ENCODE data around the gene ATP6V1F.
"Not testable (repeated sequence)": the region's sequence is repeated elsewhere in the genome, so short reads cannot be mapped to it uniquely, and the experiment has no call there.

Gene ATP6V1F

DNA sequence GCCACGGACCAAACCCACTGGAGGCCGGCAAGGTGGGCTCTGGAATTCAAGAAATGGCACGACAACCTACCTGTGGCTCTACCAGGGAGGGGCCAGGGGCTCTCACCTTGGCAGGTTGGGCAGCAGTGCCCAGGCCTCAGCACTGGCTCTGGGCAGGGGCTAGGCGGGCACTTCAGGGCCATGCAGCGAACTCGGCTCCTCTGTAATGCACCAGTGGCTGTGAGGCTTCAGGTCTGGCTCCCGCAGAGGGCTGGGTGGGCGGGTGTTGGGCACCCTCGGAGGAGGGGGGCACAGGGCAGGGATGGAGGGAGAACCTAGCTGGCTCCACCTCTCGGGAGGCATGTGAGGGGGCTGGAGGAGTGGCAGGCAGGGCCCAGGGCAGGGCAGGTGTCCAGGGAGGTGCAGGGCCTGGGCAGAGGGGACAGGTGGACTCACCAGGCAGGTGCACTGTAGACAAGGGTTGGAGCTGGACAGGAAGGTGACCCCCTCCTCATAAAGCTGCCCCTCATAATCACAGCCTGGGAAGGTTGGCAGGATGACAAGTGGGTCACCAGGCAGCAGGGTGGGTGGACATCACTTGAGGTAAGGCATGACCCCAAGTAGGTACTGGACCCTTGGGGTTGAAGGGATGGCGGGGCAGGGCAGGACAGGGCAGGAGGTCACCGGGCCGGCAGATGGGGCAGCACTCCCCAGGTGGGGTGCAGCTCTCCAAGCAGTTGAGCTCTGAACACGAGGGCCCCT is 41.1 kb downstream of the ATP6V1F start:
- DNase-seq = no peak

DNA sequence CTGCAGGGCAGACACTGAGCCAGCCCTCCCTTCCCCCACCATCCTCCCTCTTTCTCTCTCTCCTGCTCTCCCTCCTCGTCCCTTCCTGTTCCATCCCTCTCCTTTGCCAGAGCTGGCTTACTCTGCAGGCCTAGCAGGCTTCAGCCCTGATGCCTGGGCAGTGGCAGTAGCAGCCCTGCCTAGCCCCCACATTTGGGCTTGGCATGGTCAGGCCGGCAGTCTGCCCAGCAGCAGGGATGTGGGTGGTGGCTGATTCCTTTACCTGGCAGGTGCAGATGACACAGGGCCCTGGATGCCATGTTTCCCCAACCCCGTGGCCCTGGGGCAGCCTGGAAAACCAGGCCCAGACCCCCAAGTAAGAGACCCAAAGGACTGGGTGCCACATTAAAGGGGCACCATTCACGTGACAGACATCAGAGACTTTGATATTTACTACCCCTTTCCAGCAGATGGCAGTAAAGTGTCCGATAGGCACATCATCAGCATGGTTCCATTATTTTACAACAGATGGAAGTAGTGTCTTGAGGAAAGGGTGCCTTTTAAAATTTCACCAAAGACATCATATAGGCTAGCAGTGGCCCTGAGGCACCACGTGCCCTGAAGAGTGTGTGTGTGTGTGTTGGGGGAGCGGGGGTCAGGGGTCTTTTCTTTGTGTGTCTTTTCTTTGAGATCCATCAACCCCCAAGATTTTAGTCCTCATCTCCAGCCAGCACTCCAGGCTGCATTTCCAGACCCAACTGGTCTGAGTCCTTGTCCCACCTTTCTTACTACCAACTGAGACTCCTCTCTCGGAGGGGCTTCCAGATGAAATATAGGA is 41.9 kb downstream of the ATP6V1F start:
- DNase-seq = peak; percentile 78

DNA sequence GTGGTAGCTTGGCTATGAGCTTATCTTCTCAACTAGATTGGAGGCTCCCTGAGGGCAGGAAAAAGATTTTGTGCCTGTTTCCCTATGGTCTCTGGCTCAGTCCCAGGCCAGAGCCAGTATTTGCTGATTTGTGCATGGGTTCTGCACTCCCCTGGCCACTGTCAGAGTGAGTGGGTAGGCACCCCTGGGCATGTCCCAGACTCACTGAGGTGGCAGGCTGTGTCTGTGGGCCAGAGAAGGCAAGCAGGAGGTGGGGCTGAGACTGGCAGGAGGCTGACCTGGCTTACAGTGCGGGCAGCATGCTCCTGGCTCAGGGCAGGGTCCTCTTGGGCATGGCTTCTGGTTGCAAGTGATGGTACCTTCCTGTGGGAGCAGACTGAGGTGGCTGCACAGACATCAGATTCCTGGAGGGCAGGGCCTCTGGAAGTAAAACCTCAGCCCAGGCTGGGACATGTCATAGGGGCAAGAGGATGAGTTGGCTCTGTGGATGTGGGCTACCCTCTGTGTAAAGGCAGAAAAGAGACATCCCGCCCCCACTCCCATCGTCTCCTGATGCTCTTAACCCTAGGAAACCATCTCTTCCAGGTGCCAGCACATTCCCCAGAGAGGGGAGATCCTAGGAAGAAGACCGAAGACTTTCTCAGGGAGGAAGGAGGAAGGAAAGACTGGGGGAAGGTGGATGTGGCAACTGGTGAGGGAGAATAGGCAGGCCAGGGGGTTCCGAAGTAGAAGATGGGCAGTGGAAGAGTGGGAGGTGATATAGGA is 43.5 kb downstream of the ATP6V1F start:
- no peak for DNase-seq

DNA sequence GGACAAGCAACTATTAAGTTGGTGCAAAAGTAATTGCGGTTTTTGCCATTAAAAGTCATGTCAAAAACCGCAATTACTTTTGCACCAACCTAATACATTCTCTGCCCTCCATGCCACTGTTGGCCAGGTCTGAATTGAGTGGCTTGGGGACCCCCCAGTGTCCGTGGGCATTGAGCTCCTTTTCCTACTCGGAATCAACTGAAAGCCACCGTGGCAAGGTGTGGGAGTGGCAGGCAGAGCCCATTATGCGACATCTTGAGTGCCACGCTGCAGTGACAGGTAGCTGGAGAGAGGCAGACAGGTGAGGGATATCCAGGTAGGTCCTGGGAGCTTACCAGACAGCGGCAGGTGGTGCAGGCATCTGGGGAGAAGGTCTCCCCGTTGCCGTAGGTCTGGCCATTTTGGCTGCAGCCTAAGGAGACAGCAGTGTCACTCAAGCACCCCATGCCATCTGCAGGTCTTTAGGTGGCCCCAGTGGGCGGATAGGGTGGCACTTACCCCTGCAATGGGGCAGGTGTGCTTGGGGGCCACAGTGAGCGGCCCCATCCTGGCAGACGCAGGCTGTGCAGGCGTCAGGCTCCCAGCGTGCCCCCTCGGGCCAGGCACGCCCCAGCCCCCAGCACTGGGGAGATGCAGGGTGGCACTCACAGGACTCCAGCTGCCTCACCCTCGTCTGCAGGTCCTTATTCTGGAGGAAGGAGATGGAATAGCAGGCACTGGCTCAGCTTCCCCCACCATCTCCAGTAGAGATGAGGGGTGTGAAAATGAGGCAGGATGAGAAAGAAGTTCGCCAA is 44.3 kb downstream of the ATP6V1F start:
- no peak for DNase-seq

DNA sequence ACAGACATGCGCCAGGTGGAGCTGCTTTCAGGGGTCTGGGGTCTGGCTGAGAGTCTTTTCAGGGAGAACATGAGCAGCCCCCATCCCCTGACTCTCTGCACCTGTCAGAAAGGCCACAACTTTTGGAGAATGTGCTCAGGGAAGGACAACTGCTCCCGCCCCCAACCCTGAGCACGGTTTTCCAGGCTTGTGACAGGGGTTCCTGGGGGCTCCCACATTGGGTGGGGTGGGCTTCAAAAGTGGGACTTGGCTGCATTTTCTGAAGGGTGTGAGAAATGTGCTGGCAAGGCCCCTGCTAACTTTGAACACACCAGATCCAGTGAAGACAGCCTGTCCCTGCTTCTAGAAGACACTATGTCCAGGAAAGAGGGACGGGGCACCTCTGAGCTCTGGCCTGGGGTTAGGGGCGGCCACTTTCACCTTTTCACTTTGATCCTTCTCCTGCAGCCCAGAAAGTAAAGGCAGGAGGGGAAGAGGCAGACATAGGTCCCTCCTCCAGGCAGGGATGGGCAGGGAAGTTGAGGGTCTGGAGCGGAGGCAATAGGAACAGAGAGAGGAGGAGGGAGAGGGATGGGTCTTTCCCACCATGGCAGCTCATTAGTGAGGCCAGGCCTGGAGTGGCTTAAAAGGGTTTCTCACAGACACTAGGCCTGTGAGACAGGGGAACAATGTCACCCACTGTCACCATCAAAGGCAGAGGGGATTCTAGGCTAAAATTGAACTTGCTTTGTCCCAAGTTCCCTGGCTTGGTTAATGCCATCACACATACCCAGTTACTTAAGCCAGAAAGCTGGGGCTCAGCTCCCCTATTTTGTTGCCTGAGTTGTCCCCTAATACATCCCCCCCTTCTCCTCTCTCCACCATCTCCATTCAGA is 46.3 kb downstream of the ATP6V1F start:
- peak; percentile 28 for DNase-seq

DNA sequence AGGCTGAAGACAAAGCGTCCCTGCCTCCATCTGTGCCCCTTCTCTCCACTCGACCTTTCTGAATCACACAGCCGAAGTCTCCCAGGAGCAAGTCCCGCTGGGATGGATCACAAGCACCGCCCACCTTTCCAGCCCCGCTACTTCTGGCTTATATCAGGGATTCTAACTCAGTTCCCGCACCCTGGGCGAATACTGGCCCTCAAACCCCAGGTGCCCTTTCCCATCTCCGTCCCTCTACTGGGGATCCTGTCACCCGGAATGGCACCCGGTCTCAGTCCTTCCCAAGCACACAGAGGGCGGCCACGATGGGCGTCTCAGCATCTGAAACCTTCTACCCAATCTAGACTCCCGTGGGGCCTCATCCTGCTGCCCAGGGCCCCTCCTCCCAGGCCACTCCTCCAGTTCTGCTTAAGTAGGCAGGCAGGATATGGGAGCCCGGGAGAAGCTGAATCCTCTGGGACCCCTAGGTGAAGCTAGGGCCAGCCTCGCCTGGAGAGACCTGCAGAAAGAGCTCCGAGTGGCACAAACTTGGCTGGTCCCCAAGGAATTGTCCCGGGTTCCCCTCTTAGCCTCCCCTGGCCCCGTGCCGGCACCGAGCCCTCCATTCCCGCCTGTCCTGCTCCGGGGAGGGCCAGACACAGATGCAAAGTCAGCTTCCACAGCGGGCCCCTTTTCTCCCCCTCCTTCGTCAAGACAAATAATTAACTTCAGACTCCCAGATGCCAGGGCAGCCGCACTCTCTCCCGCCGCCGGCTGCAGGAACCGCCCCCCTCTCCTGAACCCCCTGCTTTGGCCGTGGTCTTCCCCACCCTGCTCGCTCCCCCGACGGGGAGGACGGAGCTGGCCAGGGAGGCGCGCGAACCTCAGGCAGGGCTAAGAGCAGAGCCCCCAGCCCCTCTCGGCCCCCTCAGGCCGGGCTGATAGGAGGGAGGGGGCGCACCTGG is 47.2 kb downstream of the ATP6V1F start:
- DNase-seq = peak; percentile 94

DNA sequence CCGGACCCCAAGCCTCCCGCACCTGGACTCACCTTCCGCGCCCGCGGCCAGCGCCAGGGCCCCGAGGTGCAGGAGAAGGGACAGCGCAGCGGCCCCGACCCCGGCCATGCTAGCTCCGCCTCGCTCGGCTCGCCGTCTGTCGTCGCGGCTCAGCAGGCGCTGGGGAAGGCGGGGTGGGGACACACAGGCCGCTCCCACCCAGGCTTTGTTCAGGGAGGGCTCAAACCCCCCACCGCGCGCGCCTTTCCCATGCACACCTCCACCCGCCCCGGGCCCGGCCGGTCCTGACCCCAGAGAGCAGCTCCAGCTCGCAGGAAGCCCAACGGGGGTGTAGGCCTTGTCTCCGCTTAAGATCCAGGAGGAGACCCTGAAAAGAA is 47.9 kb downstream of the ATP6V1F start, which contains the start of gene KCP:
KCP (minus strand) TSS at position 141 of the 377 bp plus-strand sequence; CDS start at position 108, 33 bp downstream.
- DNase-seq = peak; percentile 88

DNA sequence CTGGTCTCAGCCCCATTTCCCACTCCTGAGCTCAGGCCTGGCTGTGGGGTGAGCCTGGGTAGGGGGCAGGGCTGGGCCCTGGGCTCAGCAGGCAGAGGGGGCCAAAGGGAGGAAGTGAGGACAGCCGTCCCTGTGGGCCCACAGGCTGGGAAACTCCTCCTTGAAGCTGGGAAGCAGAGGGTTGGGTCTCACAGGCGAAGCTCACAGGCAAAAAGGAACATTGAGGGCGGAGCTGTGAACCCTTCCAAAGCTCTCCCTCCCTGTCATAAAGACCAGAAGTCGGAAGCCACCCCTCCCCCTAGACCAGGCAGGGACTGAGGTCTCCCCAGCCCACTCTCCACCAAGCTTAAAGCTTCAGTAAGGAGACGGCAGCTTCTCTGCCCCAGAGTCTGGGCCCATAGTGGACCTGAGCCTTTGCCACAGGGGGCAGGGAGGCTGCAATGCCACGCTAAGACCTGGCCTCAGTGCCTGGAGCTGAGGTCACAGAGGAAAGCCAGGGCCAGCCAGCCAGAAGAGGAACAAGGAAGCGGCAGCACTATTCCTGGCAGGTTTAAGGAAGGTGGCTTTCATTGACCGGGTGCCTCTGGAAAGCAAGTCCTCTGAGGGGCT is 48.9 kb downstream of the ATP6V1F start:
- peak; percentile 91 for DNase-seq

DNA sequence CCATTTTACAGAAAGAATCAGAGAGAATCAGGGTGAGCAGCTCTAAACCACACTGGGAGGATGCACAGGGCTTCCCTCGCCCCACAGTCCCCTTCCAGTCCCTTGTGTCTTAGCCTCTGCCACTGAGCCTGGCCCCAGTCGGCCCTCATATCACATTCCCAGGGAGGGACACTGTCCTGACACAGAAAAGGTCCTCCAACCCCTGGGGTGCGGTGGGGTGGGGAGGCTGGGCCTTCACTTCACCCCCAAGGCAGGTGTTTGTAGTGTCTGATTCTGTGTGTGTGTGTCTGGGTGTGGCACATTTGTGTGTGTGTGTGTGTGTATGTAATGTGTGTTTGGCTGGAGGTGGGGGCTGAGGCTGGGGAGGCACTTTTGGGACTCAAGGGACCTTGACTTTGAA is 49.6 kb downstream of the ATP6V1F start:
- DNase-seq = no peak

DNA sequence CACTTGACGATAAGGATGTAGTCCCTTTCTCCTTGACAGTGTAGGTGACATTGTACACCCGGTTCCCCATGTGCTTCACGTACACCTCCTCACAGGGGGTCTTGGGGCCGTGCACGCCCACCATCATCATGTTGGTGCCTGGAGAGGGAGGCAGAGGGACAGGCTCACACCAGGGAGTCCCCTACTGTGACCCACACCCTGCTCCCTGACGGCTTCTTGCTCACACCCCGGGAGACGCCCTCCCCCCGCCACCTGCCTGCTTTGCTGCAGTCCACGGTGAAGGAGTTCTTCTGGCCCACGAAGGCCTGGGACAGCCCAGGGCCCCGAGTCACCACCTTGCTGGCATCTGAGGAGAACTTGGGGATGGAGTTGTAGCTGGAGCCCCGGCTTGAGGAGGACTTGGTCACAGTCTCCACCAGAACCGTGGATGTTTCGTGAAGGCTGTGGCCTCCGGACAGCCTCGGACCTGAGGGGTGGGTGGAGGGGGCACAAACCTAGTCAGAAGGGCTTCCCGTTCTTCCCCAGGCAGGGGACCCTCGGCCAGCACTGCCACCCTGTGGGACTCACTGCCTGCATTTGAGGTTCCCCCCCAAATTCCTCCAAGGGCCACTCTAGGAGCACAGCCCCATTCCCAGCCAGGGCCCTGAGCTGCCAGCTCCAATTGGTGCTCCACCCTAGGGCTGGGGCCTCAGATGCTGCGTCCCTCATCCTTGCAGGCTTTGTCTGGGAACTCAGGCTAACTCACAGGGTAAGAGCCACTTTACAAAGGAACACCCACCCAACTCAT is 50.2 kb downstream of the ATP6V1F start:
- not testable (repeated sequence) for DNase-seq

DNA sequence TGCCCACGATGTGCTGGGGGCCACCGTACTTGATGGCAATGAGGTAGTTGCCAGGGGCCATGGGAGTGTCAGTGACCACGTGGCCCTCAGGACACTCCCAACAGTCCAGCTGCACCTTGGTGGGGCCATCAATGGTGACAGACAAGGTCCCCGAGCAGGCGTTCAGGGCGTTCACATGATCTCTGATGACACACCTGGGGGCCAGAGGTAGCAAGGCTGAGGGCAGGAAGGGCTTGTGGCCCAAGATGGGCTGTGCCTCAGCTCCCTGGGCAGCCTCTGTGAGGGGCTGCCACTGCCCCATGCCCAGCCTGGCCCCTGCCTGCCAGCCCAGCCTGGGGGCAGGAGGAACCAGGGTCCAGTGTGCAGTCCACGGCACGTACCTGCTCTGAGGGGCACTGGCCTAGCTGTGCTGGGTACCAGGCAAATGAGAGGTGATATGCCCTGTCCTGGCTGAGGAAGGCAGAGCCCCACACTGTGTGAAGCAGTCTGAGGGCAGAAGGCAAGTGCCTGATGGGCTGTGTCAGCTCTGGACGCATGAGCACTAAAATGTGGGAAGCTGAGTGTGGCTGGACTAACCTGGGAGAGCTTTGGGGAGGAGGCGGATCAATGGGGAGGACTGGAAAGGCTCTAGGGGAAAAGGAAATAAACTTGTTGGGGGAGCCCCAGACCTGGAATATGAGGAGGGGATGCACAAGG is 51.4 kb downstream of the ATP6V1F start:
- no peak for DNase-seq

DNA sequence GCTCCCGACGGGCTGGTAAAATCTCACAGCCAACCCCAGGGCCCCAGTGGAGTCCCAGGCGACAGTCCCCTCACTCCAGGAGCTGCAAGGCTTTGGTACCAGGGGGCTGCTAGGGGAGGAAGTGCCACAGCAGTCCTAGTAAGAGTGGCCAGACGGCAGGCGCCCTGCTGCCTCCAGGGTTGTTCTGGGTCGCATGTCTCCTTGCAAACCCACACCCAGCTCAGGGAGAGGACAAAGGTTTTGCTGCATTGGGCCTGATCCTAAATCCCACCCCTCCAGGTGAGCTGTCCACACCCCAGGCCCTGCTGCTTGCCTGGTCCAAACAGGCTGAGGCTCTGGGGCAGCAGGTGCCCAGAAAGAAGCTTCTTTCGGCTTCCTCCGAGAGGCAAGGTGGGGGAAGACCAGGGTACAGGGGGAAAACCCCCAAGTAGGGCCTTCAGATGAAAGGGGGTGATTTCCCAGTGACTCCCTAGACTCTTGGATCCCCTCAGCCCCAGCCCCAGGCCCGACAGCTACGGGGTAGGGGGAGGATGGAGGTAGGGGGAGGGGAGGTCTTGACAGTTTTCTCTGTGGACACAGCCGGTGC is 52.0 kb downstream of the ATP6V1F start:
- no peak for DNase-seq

DNA sequence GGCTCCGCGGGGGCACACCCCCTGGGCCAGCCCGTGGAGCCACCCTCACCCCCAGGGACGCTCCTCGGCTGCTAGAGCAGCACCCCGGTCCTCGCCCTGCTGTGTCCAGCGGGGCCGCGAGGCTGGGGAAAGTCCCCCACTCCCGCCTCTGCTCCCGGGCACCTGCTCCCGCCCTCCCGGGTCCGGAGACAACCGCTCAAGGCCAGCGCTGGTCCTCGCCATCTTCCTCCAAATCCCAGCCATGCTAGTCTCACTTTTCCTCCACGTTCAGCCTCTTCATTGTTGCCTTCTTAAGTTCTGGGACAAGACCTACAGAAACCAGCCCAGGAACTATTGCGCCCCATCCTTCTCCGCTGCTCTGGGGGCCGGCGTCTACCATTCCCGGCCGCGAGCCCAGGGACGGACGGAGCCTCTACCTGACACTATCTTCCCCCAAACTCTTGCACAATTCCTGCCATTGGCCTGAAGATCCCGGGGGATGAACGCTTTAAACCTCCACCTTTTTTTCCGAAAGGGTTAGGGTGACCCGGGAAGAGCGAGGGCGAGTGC is 52.7 kb downstream of the ATP6V1F start:
- no peak for DNase-seq
